Stimulated activated CD8-positive, alpha-beta memory T cell treated with anti-CD3 and anti-CD28 coated beads, Interleukin-12 subunit alpha, Interleukin-12 subunit beta, amount 100 ng/mL, for 1 hour (primary cell): ENCODE measurements around the gene DERL3.

Experiments used
- DNase-seq: peaks from one replicate; pipeline ENCODE4 v3.0.0-alpha.2; 2020; ENCODE audit warnings: low read depth

DERL3 gene

DNA sequence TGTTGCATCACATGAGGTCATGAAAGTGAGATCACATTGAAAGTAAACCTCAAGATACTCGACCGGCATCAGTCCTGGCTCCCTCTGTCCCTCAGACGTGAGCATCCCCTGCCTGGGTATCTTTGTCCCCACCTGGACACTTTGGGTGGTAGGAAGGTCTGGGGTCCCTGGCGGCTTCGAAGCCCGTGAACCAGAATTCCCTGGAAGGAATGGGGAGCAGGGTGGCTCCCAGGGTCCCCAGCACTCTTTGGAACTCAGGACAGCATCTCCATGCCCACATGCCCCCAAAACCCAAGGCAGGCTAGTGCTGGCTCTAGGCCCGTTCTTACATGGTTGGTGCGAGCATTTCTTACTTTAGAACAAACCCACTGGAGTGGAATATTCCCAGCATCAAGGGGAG lies 7.5 kb downstream of the DERL3 start:
- DNase-seq: no peak

DNA sequence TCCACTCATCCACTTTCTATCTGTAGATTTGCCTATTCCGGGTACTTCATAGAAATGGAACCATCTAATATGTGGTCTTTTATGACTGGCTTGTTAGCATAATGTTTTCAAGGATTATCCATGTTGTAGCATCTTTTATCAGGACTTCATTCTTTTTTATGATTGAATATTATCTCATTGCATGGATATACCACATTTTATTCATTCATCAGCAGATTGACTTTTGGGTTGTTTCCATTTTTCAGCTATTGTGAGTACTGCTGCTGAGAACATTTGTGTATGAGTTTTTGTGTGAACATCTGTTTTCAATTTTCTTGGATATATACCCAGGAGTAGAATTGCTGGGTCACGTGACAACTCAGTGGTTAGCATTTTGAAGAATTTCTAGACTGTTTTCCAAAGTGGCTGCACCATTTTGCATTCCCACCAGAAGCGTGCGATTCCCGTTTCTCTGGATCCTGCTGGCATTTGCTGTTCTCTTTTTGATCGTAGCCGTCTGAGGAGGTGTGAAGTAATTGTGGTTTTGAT lies 8.9 kb downstream of the DERL3 start:
- DNase-seq: no peak

DNA sequence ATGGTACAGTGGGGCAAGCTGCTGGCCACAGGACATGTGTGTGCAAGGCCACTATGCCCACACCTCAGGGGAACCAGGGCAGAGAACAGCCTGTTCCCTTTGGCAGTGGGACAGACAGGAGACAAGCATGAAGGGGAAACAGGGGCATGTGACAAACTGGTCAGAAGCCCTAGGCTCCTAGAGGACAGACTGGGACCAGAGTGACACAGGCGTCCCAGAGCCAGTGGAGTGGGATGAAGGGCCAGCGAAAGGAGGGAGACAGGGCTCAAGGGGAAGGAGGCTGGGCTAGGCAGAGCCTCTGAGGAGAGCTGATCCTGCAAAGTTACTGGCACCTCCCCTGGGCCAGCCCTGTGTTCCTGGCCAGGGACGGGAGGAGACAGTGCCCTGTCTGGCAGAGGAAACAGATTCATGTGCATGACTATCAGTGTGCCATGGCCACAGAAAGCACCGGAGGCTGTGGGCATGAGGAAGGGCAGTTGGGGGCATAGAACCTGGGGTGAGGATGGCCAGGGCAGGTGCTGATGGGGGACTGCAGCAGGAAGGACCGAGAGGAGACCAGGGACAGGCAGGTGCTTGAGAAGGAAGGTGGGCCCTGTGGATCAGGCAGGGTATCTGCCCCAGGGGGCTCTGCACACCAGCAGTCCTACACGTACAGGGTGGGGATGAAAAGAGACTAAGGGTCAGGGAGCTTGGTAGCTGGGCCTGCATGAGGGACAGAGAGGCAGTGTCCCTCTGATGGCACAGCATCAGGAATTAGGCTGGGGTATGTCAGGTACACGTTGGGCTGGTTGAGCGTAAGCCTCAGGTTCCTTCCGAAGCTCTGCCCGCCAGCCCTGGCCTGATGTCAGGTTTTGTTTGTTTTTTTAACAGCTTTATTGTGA lies 9.8 kb downstream of the DERL3 start:
- DNase-seq: no peak

- no peak for DNase-seq
Measured at GRCh38 chr22:23827351-23827995, 11.3 kb downstream of the DERL3 start.

DNA sequence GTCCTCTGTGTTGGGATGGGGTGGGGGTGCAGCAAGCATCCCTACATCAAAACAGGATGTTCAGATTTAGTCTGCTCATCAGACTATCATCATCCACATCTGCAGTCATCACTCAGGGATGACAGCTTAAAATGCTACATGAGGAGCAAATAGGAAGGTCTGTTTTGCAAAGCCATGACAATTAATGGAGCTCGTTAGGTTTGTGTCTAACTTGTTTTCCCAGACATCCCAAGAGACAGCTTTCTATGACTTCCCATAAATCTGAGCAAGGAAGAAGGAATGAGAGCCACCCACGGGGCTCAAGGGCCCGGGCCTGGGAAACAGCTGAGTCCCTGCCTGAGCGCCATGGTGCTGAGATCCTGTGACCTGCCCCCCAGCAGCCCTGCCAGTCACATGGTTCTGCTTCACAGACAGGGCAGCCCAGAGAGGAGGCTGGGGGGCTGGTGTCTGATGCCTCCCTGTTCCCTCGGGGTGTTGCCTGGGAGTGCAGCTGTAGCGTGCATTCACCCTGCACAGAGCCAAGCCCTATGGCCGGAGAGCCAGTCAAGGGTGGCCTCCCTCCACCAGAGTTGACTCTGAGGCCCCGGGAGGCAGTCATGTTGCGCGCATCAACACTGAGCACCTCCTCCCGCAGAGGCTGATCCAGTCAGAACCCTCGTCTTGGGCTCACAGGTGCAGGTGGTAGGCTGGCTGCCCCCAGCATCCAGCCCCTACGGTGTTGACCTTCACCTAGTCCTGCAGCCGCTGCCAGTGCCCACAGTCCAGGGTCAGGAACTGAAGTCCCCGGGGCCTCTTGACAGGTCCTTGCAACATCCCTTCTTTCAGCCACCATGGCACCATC lies 12.1 kb downstream of the DERL3 start:
- DNase-seq: no peak

GRCh38 chr22:23825246-23825905 lies 13.4 kb downstream of the DERL3 start:
- DNase-seq: no peak

DNA sequence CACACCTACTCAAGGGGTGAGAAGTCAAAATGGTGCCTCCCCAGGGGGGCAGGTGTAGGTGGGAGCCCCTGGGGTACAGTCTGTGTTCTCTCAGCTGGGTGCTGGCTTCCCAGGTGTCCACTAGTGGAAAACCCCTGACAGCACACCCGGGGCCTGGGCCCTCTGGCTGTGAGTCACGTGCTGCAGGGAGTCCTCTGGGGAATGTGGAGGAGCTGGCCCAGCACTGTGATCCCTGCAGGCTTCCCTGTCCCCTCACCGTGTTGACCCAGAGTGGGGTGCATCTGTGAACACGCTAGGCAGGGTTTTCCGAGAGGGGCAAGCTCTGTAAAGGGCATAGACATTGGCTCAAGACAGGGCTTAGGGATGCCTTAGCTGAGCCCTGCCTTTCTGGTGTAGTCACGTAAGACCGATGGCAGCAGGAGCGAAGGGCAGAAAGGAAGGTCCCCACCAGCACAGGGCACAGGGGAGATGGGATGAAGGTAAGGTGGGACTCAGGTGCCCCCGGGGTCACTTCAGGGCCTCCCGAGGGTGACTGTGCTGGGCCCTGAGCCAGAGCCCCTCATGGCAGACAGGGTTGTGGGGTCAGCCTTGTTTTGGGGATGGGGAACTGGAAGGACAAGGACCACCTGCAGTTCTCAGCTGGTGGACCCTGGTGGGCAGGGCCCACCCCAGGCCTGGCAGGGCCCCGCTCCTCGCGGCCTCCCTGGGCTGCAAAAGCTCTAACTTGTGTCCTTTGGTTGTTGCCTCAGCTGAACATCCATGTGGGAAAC lies 14.1 kb downstream of the DERL3 start:
- no peak for DNase-seq

GRCh38 chr22:23823331-23823791 lies 15.4 kb downstream of the DERL3 start:
- no peak for DNase-seq

DNA sequence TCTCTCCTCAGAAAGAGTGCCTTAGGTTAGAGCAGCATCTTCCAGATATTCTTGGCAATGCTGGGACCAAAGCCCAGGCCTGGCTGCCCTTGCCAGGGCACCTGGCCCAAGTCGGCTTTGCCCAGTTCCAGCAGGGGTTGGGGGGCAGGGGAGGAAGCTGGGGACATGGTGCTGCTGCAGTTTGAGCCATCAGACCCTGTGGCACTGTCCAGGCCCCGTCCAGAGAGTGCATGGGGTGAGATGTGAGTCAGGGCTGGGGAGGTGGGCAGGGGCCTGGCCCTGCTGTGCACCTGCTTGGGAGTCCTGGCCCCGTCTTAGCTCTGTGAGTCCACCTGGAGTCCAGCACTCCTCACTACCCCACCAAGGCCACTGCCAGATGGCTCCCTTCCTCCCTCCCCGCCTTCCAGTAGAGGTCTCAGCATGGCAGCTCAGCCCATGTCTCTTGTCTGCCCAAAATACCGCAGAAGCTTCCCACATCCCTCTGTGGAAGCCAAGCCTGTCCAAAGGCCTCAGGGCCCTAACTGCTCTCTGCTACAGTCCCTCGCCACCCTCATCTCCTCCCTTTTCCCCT lies 16.6 kb downstream of the DERL3 start:
- no peak for DNase-seq

- no peak for DNase-seq
Measured at GRCh38 chr22:23820748-23821211, 18.0 kb downstream of the DERL3 start.

GRCh38 chr22:23818541-23818940 lies 20.3 kb downstream of the DERL3 start:
- no peak for DNase-seq

GRCh38 chr22:23817146-23817545 lies 21.7 kb downstream of the DERL3 start:
- no peak for DNase-seq

DNA sequence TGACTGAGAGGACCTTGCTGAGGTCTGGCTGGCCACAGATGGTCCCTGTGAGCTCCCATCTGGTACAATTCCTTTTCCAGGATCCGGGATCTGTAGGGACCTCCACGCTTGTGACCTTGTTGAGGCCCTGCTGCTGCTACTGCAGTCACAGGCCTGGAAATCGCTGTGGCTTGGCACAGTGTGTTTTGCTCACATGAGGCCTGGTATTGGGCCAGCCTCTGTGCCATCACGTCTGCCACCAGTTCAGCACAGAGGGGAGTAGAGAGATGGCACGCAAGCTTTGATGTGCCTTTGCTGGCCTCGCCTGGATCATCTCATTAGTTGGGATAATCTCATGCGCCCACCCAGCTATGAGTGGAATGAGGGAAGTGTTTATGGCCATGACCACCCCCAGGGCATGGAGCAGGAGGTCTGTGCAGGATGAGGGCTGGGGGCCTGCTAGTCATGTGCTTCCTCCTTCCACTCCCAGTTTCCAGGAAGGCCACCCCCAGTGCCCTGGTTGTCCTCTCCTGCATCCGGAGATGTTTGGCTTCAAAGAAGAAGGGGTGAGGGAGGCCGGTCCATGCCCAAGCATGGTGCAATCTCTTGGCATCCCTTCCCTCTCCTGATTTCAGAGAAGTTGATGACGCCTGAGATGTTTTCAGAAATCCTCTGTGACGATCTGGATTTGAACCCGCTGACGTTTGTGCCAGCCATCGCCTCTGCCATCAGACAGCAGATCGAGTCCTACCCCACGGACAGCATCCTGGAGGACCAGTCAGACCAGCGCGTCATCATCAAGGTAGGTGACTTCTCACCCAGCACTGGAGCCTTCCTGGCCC lies 22.4 kb downstream of the DERL3 start:
- DNase-seq: no peak

DNA sequence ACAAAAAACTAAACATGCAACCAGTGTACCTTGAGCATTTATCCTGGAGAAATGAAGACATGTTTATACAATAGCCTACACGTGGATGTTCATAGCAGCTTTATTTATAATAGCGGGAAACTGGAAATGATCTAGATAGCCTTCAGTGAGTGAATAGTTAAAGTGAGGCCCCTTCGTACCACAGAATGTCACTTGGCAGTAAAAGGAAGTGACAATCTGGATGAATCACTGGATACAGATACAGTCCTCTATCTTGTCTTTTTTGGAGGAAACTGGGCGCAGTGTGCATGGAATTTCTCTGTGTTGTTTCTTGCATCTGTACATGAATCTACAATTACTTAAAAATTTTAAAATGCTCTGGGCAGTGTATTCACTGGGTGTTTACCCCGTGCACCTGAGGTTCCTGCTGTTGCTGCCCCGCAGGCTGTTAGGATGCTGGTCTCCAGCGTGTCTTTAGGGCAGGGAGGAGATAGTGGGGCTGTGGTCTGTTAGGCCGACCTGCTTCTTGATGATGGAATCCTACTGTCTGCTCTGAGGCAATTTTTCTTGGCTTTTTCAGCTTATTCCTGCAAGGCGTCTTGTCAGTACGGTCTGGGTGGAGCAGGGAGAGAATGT lies 23.2 kb downstream of the DERL3 start:
- no peak for DNase-seq

DNA sequence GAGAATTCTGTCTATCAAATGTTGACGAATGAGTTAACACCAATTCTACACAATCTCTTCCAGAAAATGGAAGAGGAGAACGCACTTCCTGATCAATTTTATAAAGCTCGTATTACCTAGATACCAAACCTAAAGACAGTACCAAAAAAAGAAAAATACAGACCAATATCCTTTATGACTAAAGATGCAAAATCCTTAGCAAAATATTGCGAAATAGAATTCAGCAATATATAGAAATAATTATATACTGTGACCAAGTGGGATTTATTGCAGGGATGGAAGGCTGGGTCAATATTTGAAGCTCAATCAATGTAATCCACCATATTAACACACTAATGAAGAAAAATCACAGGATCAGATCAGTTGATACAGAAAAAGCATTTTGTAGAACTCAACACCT lies 26.4 kb downstream of the DERL3 start:
- no peak for DNase-seq

GRCh38 chr22:23806837-23807236 lies 32.0 kb downstream of the DERL3 start:
- no peak for DNase-seq

- no peak for DNase-seq
Measured at GRCh38 chr22:23804781-23805291, 34.0 kb downstream of the DERL3 start.

DNA sequence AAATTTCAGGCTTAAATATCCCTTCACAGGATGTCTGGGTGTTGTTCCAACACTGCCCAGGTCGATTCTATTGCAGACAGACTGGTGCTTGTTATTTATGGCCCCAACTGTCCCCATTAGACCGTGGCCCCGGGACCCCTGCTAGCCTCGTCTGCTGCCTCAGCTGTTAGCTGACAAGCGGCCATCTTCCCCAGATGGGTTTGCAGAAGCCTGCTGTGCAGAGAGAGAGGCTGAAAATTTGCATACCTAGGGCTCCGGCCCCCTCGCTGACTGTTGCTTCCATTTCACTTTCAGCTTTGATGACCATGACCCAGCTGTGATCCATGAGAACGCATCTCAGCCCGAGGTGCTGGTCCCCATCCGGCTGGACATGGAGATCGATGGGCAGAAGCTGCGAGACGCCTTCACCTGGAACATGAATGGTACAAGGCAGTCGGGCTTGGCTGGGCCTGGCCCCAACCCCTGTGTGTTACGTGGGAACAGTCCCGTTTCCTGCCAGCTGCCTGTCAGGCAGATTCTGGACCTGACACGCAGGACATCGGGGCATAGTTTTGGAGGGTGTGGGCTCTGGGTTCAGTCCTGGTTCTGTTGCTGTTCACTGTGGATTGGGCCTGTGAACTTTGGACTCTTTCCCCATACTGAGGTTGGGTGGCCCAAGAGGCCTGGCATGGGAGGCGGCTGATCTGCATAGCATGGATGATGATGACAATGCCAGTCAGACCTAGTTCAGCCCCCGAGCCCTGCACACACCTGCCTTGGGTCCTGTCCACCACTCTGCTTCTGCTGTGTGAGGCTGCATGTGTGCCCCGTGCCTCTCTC lies 35.6 kb downstream of the DERL3 start:
- DNase-seq: no peak
